H1 (cell line): ENCODE data around the gene PPP1R1A. TPM values are rescaled to one million over a fixed set of nuclear protein-coding genes. Genes with fewer than 3 reads are reported as not detected.

ENCODE experiments used
- CTCF ChIA-PET: fragments of 300-600 bp; sonication (Branson Sonifier 250); formaldehyde crosslinking; loops from one replicate; lab custom pipeline; 2021; ENCODE audit not compliant: partially characterized antibody; lab: Charles Lee
- POLR2A ChIA-PET: fragments of 300-600 bp; sonication (Branson Sonifier 250); formaldehyde crosslinking; loops from one replicate; lab custom pipeline; 2021; ENCODE audit warnings: inconsistent platforms; ENCODE audit not compliant: partially characterized antibody; lab: Charles Lee
- DNase-seq, 2 experiments: peaks; one replicate each; pipeline versions ENCODE4 v3.0.0 to v3.0.0-alpha.2; 2010 to 2022; ENCODE audit warnings: low spot score in 2 of 2, low read depth in 1 of 2, mixed read lengths in 1 of 2
- FAIRE-seq: peaks from 2 replicates; lab custom pipeline; 2011; peaks lifted over from hg19 to GRCh38; lab: Jason Lieb, UNC
- H2AFZ ChIP-seq: 2 replicates; pipeline ENCODE4 v1.8.1; 2012; ENCODE audit warnings: low read length, inconsistent platforms
- H2AK5ac ChIP-seq: 2 replicates; pipeline ENCODE4 v1.6.1; 2013; ENCODE audit warnings: low read depth, low read length
- H2BK120ac ChIP-seq: replicated peaks from 2 replicates; pipeline ENCODE3; 2013; ENCODE audit warnings: low read depth, low read length, inconsistent platforms
- H2BK12ac ChIP-seq: 2 replicates; pipeline ENCODE4 v1.6.1; 2013; ENCODE audit warnings: low read depth, low read length
- H2BK15ac ChIP-seq: 2 replicates; pipeline ENCODE4 v1.6.1; 2013; ENCODE audit warnings: low read length
- H2BK20ac ChIP-seq: 2 replicates; pipeline ENCODE4 v1.6.1; 2013; ENCODE audit warnings: low read length
- H2BK5ac ChIP-seq: 2 replicates; pipeline ENCODE4 v1.6.1; 2013; ENCODE audit warnings: low read depth, low read length
- H3K14ac ChIP-seq: 2 replicates; pipeline ENCODE4 v1.6.1; 2013; ENCODE audit warnings: inconsistent platforms; ENCODE audit not compliant: insufficient read length
- H3K18ac ChIP-seq: 2 replicates; pipeline ENCODE4 v1.6.1; 2013; ENCODE audit warnings: low read length; ENCODE audit errors: extremely low read depth
- H3K23ac ChIP-seq: 2 replicates; pipeline ENCODE4 v1.6.1; 2013; ENCODE audit warnings: inconsistent platforms; ENCODE audit not compliant: insufficient read length
- H3K23me2 ChIP-seq: 2 replicates; pipeline ENCODE4 v1.6.1; 2013; ENCODE audit warnings: low read depth, low read length
- H3K27ac ChIP-seq: 2 replicates; pipeline ENCODE4 v1.6.1; 2011; ENCODE audit warnings: low read depth, low read length, inconsistent platforms
- H3K27me3 ChIP-seq, 4 experiments: replicated peaks in 1 of 4; 1 replicate in 1 of 4; 2 replicates in 3 of 4; pipeline versions ENCODE4 v1.6.1 to v1.8.1; 2011 to 2013; ENCODE audit warnings: low read length in 3 of 4, mild to moderate bottlenecking in 3 of 4, inconsistent platforms in 2 of 4, mixed read lengths in 2 of 4, moderate library complexity in 1 of 4; ENCODE audit not compliant: control insufficient read depth in 3 of 4, insufficient read depth in 3 of 4; ENCODE audit errors: extremely low read depth in 1 of 4
- H3K36me3 ChIP-seq, 4 experiments: 2 replicates each; pipeline versions ENCODE4 v1.6.1 to v1.8.1; 2011 to 2013; ENCODE audit warnings: mild to moderate bottlenecking in 4 of 4, low read length in 3 of 4, moderate library complexity in 2 of 4, control low read depth in 1 of 4, inconsistent platforms in 1 of 4; ENCODE audit not compliant: insufficient read depth in 4 of 4, control insufficient read depth in 2 of 4
- H3K4ac ChIP-seq: replicated peaks from 2 replicates; pipeline ENCODE3; 2013; ENCODE audit warnings: low read length, low read depth, mixed read lengths, inconsistent platforms; ENCODE audit not compliant: insufficient read length
- H3K4me1 ChIP-seq, 4 experiments: replicated peaks in 1 of 4; 1 replicate in 1 of 4; 2 replicates in 3 of 4; pipeline versions ENCODE4 v1.6.1 to v1.8.1; 2011 to 2013; ENCODE audit warnings: low read length in 3 of 4, inconsistent platforms in 2 of 4, mixed read lengths in 1 of 4; ENCODE audit not compliant: insufficient read depth in 4 of 4, control insufficient read depth in 3 of 4
- H3K4me2 ChIP-seq, 2 experiments: 2 replicates each; pipeline versions ENCODE4 v1.6.1 to v1.8.1; 2011 to 2013; ENCODE audit warnings: low read depth in 2 of 2, low read length in 2 of 2, control low read depth in 1 of 2, inconsistent platforms in 1 of 2, mild to moderate bottlenecking in 1 of 2; ENCODE audit not compliant: insufficient read depth in 1 of 2
- H3K4me3 ChIP-seq, 4 experiments: fragments of 200-600, 300-600 bp in 1 of 4; sonication (generic), shearing (Covaris generic), sonication (Bioruptor Twin) in 1 of 4; 2 replicates each; pipeline versions ENCODE4 v1.5.1 to v1.8.1; 2011 to 2016; ENCODE audit warnings: low read length in 4 of 4, low read depth in 3 of 4, control low read depth in 2 of 4, inconsistent platforms in 2 of 4, mild to moderate bottlenecking in 2 of 4, mixed read lengths in 1 of 4, moderate library complexity in 1 of 4; ENCODE audit not compliant: insufficient read depth in 2 of 4; ENCODE audit errors: extremely low read depth in 1 of 4
- H3K56ac ChIP-seq: replicated peaks from 2 replicates; pipeline ENCODE3; 2013; ENCODE audit warnings: low read depth, mild to moderate bottlenecking, mixed read lengths, low read length, inconsistent platforms; ENCODE audit not compliant: insufficient read length
- H3K79me1 ChIP-seq: 2 replicates; pipeline ENCODE4 v1.6.1; 2013; ENCODE audit warnings: low read depth, low read length, control low read depth
- H3K79me2 ChIP-seq, 2 experiments: 2 replicates each; pipeline versions ENCODE4 v1.6.1 to v1.8.1; 2012 to 2013; ENCODE audit warnings: low read length in 2 of 2, mild to moderate bottlenecking in 2 of 2, inconsistent platforms in 1 of 2; ENCODE audit not compliant: insufficient read depth in 2 of 2, control insufficient read depth in 1 of 2
- H3K9ac ChIP-seq, 4 experiments: replicated peaks in 1 of 4; 1 replicate in 1 of 4; 2 replicates in 3 of 4; pipeline versions ENCODE4 v1.6.1 to v1.8.1; 2011 to 2013; ENCODE audit warnings: low read depth in 3 of 4, low read length in 3 of 4, control low read depth in 2 of 4, mild to moderate bottlenecking in 2 of 4, moderate library complexity in 2 of 4, inconsistent platforms in 1 of 4; ENCODE audit errors: extremely low read depth in 1 of 4
- H3K9me3 ChIP-seq, 2 experiments: 2 replicates each; pipeline versions ENCODE4 v1.6.1 to v1.8.1; 2012 to 2013; ENCODE audit warnings: mild to moderate bottlenecking in 2 of 2, moderate library complexity in 2 of 2, control low read depth in 1 of 2, inconsistent platforms in 1 of 2, low read depth in 1 of 2, low read length in 1 of 2, mixed read lengths in 1 of 2; ENCODE audit not compliant: insufficient read depth in 2 of 2
- H4K20me1 ChIP-seq, 2 experiments: replicated peaks in 1 of 2; 2 replicates each; pipeline versions ENCODE3 to v1.8.1; 2011 to 2013; ENCODE audit warnings: inconsistent platforms in 2 of 2, low read length in 2 of 2, mild to moderate bottlenecking in 1 of 2; ENCODE audit not compliant: insufficient read depth in 2 of 2, control insufficient read depth in 1 of 2
- H4K5ac ChIP-seq: 2 replicates; pipeline ENCODE4 v1.6.1; 2013; ENCODE audit warnings: low read length, low read depth, mixed read lengths, inconsistent platforms; ENCODE audit not compliant: insufficient read length
- H4K8ac ChIP-seq: 2 replicates; pipeline ENCODE4 v1.8.0; 2013; ENCODE audit warnings: mild to moderate bottlenecking, moderate library complexity, low read length, inconsistent platforms; ENCODE audit not compliant: insufficient read depth; ENCODE audit errors: extremely low read depth
- H4K91ac ChIP-seq: replicated peaks from 2 replicates; pipeline ENCODE3; 2013; ENCODE audit warnings: low read length, mixed read lengths, inconsistent platforms; ENCODE audit not compliant: insufficient read length
- BRCA1 ChIP-seq: IDR thresholded peaks from 2 replicates; pipeline ENCODE4 v1.6.1; 2012; ENCODE audit warnings: low read depth, low read length, improper control_type of control experiment
- JUN ChIP-seq: IDR thresholded peaks from 2 replicates; pipeline ENCODE4 v1.6.1; 2011; ENCODE audit warnings: low read depth, mild to moderate bottlenecking, improper control_type of control experiment, low read length
- KDM4A ChIP-seq: IDR thresholded peaks from one replicate; pipeline ENCODE4 v1.7.1; 2012; ENCODE audit warnings: low read depth, mild to moderate bottlenecking, moderate library complexity, low read length, inconsistent platforms; ENCODE audit not compliant: severe bottlenecking
- PHF8 ChIP-seq: fragments of 200-600 bp; sonication (generic); conservative IDR thresholded peaks from 2 replicates; pipeline ENCODE4 v1.7.1; 2012; ENCODE audit warnings: low read depth, mild to moderate bottlenecking, inconsistent platforms, low read length, moderate library complexity
- RNF2 ChIP-seq: fragments of 200-900, 300-1000 bp; sonication (generic); IDR thresholded peaks from 2 replicates; pipeline ENCODE4 v1.7.1; 2016; ENCODE audit warnings: borderline replicate concordance, low read depth, mild to moderate bottlenecking, antibody characterized with exemption, low read length; ENCODE audit not compliant: poor library complexity, severe bottlenecking; ENCODE audit errors: missing control alignments
- SP4 ChIP-seq: IDR thresholded peaks from 2 replicates; pipeline ENCODE4 v1.6.1; 2012; ENCODE audit warnings: low read length, inconsistent platforms
- SUZ12 ChIP-seq: fragments of 200-600 bp; sonication (generic); IDR thresholded peaks from 2 replicates; pipeline ENCODE4 v1.6.1; 2012; ENCODE audit warnings: mild to moderate bottlenecking, inconsistent platforms, low read length, moderate library complexity, mixed read lengths
- TCF12 ChIP-seq: IDR thresholded peaks from 2 replicates; pipeline ENCODE4 v1.6.1; 2011; ENCODE audit warnings: low read depth, mild to moderate bottlenecking, low read length
- polyA plus RNA-seq, 7 experiments: library from polyadenylated mRNA; depleted of rRNA in 3 of 7; stranded (reverse) in 5 of 7; unstranded in 2 of 7; fragments of >200 nt in 5 of 7; fragments of 200-250 nt in 2 of 7; gene quantifications; 1 replicate in 5 of 7; 2 replicates in 1 of 7; 4 replicates in 1 of 7; pipeline versions ENCODE4 v1.2.1 to v1.2.3, GENCODE V29; 2011 to 2013; ENCODE audit warnings: missing spikeins in 2 of 7, mixed read lengths in 2 of 7
- total RNA-seq: library from RNA; stranded (reverse); fragmentation: NEBNext Ultra II Directional; extraction: Animal tissue kit (Norgen Biotek cat#: 25700); gene quantifications from 2 replicates; pipeline ENCODE4 v1.2.1, GENCODE V29; 2021
- TF ChIP-seq, protein P1 (sequence below): IDR thresholded peaks from 2 replicates; pipeline ENCODE4 v1.6.1; 2012; ENCODE audit warnings: inconsistent platforms
- TF ChIP-seq, protein P2 (sequence below): IDR thresholded peaks from 2 replicates; pipeline ENCODE4 v1.6.1; 2011; ENCODE audit warnings: low read depth, mild to moderate bottlenecking, low read length; ENCODE audit not compliant: insufficient read depth
- TF ChIP-seq, protein P3 (sequence below), 3 experiments: IDR thresholded peaks; 1 replicate in 2 of 3; 2 replicates in 1 of 3; pipeline versions ENCODE4 v1.5.1 to v1.6.1; 2011; ENCODE audit warnings: low read length in 3 of 3, mild to moderate bottlenecking in 3 of 3, inconsistent platforms in 2 of 3, low read depth in 1 of 3, moderate library complexity in 1 of 3; ENCODE audit not compliant: insufficient read depth in 1 of 3; ENCODE audit errors: control extremely low read depth in 1 of 3

Gene PPP1R1A
- total and polyA plus RNA-seq, 2 of the 8 experiments (the other 6 are each of a cell fraction or from before 2014, with no cell fraction given): 5.8 to 13.1 TPM

DNA sequence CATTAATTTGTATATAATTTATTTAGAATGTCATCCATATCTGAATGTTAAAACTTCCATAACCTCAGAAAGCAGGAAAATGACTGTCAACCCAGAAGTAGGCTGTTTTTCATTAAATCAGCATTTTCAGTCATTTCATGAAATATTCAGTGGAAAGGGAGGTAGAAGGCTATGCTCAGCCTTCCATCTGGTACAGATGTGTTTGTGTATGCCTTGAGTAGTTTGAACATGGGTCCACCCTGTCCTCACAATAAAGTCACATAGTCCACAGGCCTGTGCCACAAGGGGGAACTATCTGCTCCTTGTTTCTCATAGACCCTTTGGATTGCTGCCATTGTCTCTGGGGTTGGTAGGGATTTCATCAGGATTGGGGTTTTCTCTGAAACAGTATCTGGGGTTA lies 37.1 kb upstream of the PPP1R1A start:
- H4K8ac ChIP-seq: no peak overlapping the region
- no peak overlapping the region for H2BK5ac ChIP-seq
- H2BK15ac ChIP-seq: no peak overlapping the region
- CTCF ChIA-PET: interaction anchor here (1.0 to 1.3 kb wide), 2 partner anchors 45 to 87 kb away, joined by 3 read pairs; no protein-coding TSS in a partner anchor
- H3K4me2 ChIP-seq: no peak overlapping the region
- no peak for DNase-seq
- no peaks in the 10 kb centered on the region for H3K23me2 ChIP-seq
- no peaks in the 10 kb centered on the region for H4K20me1 ChIP-seq
- H3K14ac ChIP-seq: no peak overlapping the region
- no peaks in the 10 kb centered on the region for H3K79me2 ChIP-seq
- H4K91ac ChIP-seq: no peak overlapping the region
- no peak overlapping the region for H2AK5ac ChIP-seq
- no peak for FAIRE-seq
- H3K23ac ChIP-seq: no peak overlapping the region
- H2BK12ac ChIP-seq: no peak overlapping the region
- no peak overlapping the region for H3K9ac ChIP-seq
- H3K56ac ChIP-seq: no peak overlapping the region
- H2AFZ ChIP-seq: no peak overlapping the region
- no peaks in the 10 kb centered on the region for H3K36me3 ChIP-seq
- H2BK120ac ChIP-seq: no peak overlapping the region
- H3K79me1 ChIP-seq: no peaks in the 10 kb centered on the region
- POLR2A ChIA-PET: no interaction called here
- no peak overlapping the region for H3K18ac ChIP-seq
- H3K4me3 ChIP-seq: no peak overlapping the region
- no peak overlapping the region for H2BK20ac ChIP-seq
- H4K5ac ChIP-seq: no peak overlapping the region
- no peak overlapping the region for H3K4ac ChIP-seq
- peaks cover 16 to 20% of the 10 kb centered on the region in 2 experiments for H3K9me3 ChIP-seq
- no peak overlapping the region for H3K27ac ChIP-seq
- H3K4me1 ChIP-seq: no peaks in the 10 kb centered on the region
- peaks cover 0 to under 1% (median 0%) of the 10 kb centered on the region in 4 experiments; a peak in 1 of 7 replicates for H3K27me3 ChIP-seq
- TF ChIP-seq TCF12 (no peak), KDM4A (no peak), BRCA1 (no peak), RNF2 (no peak), SUZ12 (no peak), SP4 (no peak), JUN (no peak), PHF8 (no peak)
- TF ChIP-seq, protein P1, sequence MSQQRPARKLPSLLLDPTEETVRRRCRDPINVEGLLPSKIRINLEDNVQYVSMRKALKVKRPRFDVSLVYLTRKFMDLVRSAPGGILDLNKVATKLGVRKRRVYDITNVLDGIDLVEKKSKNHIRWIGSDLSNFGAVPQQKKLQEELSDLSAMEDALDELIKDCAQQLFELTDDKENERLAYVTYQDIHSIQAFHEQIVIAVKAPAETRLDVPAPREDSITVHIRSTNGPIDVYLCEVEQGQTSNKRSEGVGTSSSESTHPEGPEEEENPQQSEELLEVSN: no peak
- TF ChIP-seq, protein P2, sequence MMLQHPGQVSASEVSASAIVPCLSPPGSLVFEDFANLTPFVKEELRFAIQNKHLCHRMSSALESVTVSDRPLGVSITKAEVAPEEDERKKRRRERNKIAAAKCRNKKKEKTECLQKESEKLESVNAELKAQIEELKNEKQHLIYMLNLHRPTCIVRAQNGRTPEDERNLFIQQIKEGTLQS: no peak
- TF ChIP-seq, protein P3, sequence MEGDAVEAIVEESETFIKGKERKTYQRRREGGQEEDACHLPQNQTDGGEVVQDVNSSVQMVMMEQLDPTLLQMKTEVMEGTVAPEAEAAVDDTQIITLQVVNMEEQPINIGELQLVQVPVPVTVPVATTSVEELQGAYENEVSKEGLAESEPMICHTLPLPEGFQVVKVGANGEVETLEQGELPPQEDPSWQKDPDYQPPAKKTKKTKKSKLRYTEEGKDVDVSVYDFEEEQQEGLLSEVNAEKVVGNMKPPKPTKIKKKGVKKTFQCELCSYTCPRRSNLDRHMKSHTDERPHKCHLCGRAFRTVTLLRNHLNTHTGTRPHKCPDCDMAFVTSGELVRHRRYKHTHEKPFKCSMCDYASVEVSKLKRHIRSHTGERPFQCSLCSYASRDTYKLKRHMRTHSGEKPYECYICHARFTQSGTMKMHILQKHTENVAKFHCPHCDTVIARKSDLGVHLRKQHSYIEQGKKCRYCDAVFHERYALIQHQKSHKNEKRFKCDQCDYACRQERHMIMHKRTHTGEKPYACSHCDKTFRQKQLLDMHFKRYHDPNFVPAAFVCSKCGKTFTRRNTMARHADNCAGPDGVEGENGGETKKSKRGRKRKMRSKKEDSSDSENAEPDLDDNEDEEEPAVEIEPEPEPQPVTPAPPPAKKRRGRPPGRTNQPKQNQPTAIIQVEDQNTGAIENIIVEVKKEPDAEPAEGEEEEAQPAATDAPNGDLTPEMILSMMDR (IDR thresholded peaks at IDR 0.05; ENCODE audit: control extremely low read depth in 1 of 3, insufficient read depth in 1 of 3, low read depth in 1 of 3, low read length in 3 of 3): no peak
